Uterus (tissue), 4 donors: ENCODE data around the gene DUSP9. TPM values are rescaled to one million over a fixed set of nuclear protein-coding genes. Genes with fewer than 3 reads are reported as not detected.

Source experiments
- DNase-seq, 2 donors: peaks; one replicate each; pipeline ENCODE4 v3.0.0-alpha.2; 2019 to 2020
- H3K27ac ChIP-seq, 2 donors: fragments of 200-600 bp; sonication (generic); 1 replicate in 1 of 2; 2 replicates in 1 of 2; pipeline ENCODE4 v1.5.1; 2016 to 2018
- H3K27me3 ChIP-seq, 2 donors: fragments of 200-600 bp; sonication (generic); one replicate each; pipeline ENCODE4 v1.5.1; 2018 to 2019; ENCODE audit warnings: control low read depth in 1 of 2
- H3K36me3 ChIP-seq, 2 donors: fragments of 200-600 bp; sonication (generic); one replicate each; pipeline ENCODE4 v1.5.1; 2019; ENCODE audit warnings: control low read depth in 1 of 2
- H3K4me1 ChIP-seq, 2 donors: fragments of 200-600 bp; sonication (generic); one replicate each; pipeline ENCODE4 v1.5.1; 2018 to 2019; ENCODE audit warnings: control low read depth in 1 of 2
- H3K4me3 ChIP-seq, 2 donors: fragments of 200-600 bp; sonication (generic); 1 replicate in 1 of 2; 2 replicates in 1 of 2; pipeline ENCODE4 v1.5.1; 2018 to 2019; ENCODE audit warnings: mild to moderate bottlenecking in 1 of 2
- H3K9me3 ChIP-seq, 2 donors: fragments of 200-600 bp; sonication (generic); one replicate each; pipeline ENCODE4 v1.5.1; 2019; ENCODE audit warnings: control low read depth in 1 of 2
- POLR2A ChIP-seq, 2 donors: fragments of 450-650 bp; IDR thresholded peaks; one replicate each; pipeline ENCODE4 v1.6.1; 2016; ENCODE audit warnings: antibody characterized with exemption in 2 of 2, mild to moderate bottlenecking in 1 of 2, moderate library complexity in 1 of 2
- intact Hi-C: fragments of 100-400 bp; cut with DNase I; formaldehyde crosslinking; loops from one replicate; pipeline ENCODE4 v1.15.1; 2023; ENCODE audit warnings: low total_unique reads
- total RNA-seq, 4 donors: library from RNA; depleted of rRNA in 3 of 4; stranded (reverse); fragments of >200 nt in 3 of 4; gene quantifications; one replicate each; pipeline versions ENCODE4 v1.1.0 to v1.2.4, GENCODE V29; 2014 to 2023
- TF ChIP-seq, protein P1 (sequence below), 4 experiments: fragments of 200-600 bp in 2 of 4; fragments of 450-650 bp in 2 of 4; sonication (generic) in 2 of 4; IDR thresholded peaks; one replicate each; pipeline ENCODE4 v1.5.1; 2016 to 2019; ENCODE audit warnings: antibody characterized with exemption in 4 of 4, mild to moderate bottlenecking in 2 of 4, moderate library complexity in 1 of 4
- donor health status: DM: yes; HTN: yes; CAD: no.

DUSP9 gene
- total RNA-seq, 4 donors from 2014 or later: 0.21 TPM; not detected in 3

DNA sequence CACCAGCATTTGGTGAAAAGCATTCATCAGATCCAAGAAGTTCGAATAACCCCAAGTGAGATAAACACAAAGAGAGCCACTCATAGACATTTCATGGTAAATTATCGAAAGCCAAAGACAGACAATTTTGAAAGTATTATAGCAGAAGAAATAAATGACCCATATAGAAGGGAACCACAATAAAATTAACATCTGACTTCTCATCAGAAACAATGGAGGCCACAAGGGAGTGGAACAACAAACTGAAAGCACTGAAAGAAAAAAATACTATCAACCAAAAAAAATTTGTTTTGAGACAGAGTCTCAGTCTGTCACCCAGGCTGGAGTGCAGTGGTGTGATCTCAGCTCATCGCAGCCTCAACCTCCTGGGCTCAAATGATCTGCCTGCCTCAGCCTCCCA is 12.3 kb downstream of the DUSP9 start:
- H3K36me3 ChIP-seq: no peaks in the 10 kb centered on the region
- no peaks in the 10 kb centered on the region for H3K4me1 ChIP-seq
- intact Hi-C loops: no loop called here
- TF ChIP-seq POLR2A (IDR thresholded peaks at IDR 0.05): no peak
- TF ChIP-seq, protein P1, sequence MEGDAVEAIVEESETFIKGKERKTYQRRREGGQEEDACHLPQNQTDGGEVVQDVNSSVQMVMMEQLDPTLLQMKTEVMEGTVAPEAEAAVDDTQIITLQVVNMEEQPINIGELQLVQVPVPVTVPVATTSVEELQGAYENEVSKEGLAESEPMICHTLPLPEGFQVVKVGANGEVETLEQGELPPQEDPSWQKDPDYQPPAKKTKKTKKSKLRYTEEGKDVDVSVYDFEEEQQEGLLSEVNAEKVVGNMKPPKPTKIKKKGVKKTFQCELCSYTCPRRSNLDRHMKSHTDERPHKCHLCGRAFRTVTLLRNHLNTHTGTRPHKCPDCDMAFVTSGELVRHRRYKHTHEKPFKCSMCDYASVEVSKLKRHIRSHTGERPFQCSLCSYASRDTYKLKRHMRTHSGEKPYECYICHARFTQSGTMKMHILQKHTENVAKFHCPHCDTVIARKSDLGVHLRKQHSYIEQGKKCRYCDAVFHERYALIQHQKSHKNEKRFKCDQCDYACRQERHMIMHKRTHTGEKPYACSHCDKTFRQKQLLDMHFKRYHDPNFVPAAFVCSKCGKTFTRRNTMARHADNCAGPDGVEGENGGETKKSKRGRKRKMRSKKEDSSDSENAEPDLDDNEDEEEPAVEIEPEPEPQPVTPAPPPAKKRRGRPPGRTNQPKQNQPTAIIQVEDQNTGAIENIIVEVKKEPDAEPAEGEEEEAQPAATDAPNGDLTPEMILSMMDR (IDR thresholded peaks at IDR 0.05): no peak
- no peaks in the 10 kb centered on the region for H3K9me3 ChIP-seq
- DNase-seq: no peak
- H3K27me3 ChIP-seq: peaks cover 0 to 26% of the 10 kb centered on the region in 2 donors
- no peak overlapping the region for H3K4me3 ChIP-seq
- no peak overlapping the region for H3K27ac ChIP-seq

DNA sequence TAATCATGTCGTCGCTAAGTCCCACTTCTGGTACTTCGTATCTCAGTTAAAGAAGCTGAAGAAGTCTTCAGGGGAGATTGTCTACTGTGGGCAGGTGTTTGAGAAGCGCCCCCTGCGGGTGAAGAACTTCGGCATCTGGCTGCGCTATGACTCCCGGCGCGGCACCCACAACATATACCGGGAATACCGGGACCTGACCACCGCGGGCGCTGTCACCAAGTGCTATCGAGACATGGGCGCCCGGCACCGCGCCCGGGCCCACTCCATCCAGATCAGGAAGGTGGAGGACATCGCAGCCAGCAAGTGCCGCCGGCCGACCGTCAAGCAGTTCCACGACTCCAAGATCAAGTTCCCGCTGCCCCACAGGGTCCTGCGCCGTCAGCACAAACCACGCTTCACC is 15.3 kb downstream of the DUSP9 start:
- no peak overlapping the region for H3K4me3 ChIP-seq
- H3K36me3 ChIP-seq: no peaks in the 10 kb centered on the region
- no peak overlapping the region for H3K27ac ChIP-seq
- no peaks in the 10 kb centered on the region for H3K9me3 ChIP-seq
- no peaks in the 10 kb centered on the region for H3K4me1 ChIP-seq
- TF ChIP-seq, protein P1 (IDR thresholded peaks at IDR 0.05): peak in 2 of 4 experiments; percentile 28
- TF ChIP-seq POLR2A (IDR thresholded peaks at IDR 0.05): no peak
- intact Hi-C loops: loop anchor here (10.0 kb wide), 1 partner anchor 107 kb away; no protein-coding TSS in a partner anchor
- no peak for DNase-seq
- H3K27me3 ChIP-seq: peaks cover 0 to 26% of the 10 kb centered on the region in 2 donors

DNA sequence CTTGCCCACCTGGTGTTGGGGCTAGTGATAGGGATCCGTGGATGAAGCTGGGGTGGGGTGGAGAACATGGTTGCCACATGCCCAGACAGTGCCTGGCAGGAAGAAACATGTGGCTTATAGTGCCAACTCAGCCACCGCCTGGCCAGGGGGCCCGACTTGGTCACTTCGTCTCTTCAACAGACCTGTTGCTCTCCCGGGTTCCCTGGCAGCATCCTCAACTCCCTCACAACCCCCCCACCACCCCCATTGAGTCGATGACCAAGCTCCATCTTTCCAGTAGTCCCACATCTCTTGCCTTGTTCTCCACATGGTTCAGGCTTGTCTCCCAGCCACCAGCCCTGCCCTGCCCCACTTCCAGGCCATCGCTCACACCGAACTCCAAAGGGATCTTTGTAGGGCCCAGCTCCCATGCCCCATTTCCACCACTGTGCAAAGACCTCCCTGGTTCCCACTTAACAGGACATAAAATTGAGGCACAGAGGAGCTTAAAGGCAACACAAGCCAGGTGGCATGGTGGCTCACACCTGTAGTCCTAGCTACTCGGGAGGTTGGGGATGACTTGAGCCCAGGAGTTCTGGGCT is 18.8 kb downstream of the DUSP9 start:
- intact Hi-C loops: loop anchor here (10.0 kb wide), 1 partner anchor 111 kb away; no protein-coding TSS in a partner anchor

DNA sequence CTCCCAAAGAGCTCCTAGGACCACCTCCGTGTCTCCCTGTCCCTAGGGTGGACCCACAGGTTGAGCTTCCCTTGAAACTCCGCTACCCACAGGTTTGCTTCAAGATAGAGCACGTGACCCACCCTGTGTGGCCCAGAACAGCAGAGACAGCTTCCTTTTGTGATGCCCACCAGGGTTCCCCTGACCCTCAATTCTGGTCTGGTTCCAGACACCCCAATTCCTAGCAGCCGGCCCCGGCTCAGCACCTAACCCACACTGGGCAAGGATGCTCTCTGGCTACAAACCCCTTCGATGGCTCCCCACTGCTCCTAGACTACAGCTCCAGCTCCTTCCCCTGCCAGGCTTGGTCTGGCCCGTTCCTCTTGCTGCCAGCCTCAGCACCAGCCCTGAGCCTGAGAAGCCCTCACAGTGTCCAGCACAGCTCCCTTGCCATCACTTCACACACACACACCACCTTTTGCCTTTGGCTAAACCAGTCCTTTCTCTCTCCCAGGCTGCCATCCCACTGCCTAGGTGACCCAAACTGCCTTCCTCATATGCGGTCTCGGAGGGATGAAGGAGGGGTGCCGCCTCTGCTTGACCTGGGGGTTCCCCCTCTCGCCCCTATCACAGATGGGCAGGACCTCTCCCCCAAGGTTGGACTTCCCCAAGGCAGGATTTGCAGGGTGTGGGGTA is 20.4 kb downstream of the DUSP9 start:
- intact Hi-C loops: loop anchor here (10.0 kb wide), 1 partner anchor 113 kb away; no protein-coding TSS in a partner anchor
- Histone ChIP-seq H3K4me1 (no peaks in the 10 kb centered on the region), H3K27me3 (peaks cover 0 to 17% of the 10 kb centered on the region in 2 donors), H3K9me3 (no peaks in the 10 kb centered on the region), H3K4me3 (no peak overlapping the region), H3K27ac (no peak overlapping the region), H3K36me3 (no peaks in the 10 kb centered on the region)
- TF ChIP-seq, protein P1 (IDR thresholded peaks at IDR 0.05): no peak
- no peak for TF ChIP-seq POLR2A (IDR thresholded peaks at IDR 0.05)
- no peak for DNase-seq

More for the DNA sequence above, 18.8 kb downstream of the DUSP9 start:
- H3K36me3 ChIP-seq: no peaks in the 10 kb centered on the region
- H3K27me3 ChIP-seq: peaks cover 0 to 26% of the 10 kb centered on the region in 2 donors
- TF ChIP-seq, protein P1 (IDR thresholded peaks at IDR 0.05): no peak
- TF ChIP-seq POLR2A (IDR thresholded peaks at IDR 0.05): no peak
- H3K4me3 ChIP-seq: no peak overlapping the region
- H3K4me1 ChIP-seq: no peaks in the 10 kb centered on the region
- no peak overlapping the region for H3K27ac ChIP-seq
- H3K9me3 ChIP-seq: no peaks in the 10 kb centered on the region
- no peak for DNase-seq

DNA sequence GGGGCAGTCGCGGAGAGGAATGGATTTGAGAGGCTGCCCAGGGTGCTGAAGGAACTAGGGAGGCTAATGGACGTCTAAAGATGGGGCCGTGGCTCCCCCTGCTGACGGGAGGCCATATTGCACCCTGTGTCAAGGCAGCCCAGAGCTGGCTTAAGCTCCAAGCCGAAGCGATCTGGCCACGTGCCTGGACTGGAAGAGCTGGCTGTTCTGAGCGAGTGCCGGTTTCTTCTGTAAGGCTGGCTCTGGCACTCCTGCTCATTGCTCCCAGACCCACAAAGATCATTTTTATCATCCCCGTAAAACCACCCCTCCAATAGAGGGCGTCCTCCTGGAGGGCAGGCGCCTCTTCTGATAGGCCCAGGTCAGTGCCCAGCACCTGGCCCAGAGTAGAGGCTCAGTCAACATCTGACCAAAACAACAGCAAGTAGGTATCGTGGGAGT is 21.0 kb downstream of the DUSP9 start:
- Histone ChIP-seq H3K4me3 (no peak overlapping the region), H3K36me3 (no peaks in the 10 kb centered on the region), H3K27me3 (peaks cover 0 to 12% of the 10 kb centered on the region in 2 donors), H3K4me1 (no peaks in the 10 kb centered on the region), H3K27ac (no peak overlapping the region), H3K9me3 (no peaks in the 10 kb centered on the region)
- DNase-seq: peak; percentile 70 to 77
- no peak for TF ChIP-seq POLR2A (IDR thresholded peaks at IDR 0.05)
- TF ChIP-seq, protein P1 (IDR thresholded peaks at IDR 0.05): peak; percentile 36 to 64 (median 58)
- intact Hi-C loops: loop anchor here (10.0 kb wide), 1 partner anchor 113 kb away; no protein-coding TSS in a partner anchor
